ENCODE measurements around the gene CBARP. TPM values are rescaled to one million over a fixed set of nuclear protein-coding genes. Genes with fewer than 3 reads are reported as not detected.

CBARP gene
- total RNA-seq, 6 donors from 2014 or later: 0.30 to 1.8 (median 1.0) TPM; not detected in 2

- peak overlapping the region; percentile 91 to 100 (median 98) for H3K27ac ChIP-seq
- TF ChIP-seq POLR2A (IDR thresholded peaks at IDR 0.05) (peak in 3 of 4 donors; percentile 33 to 79 (median 48)), CTCF (IDR thresholded peaks at IDR 0.05) (peak in 1 of 6 experiments; percentile 10), POLR2AphosphoS5 (IDR thresholded peaks at IDR 0.05) (peak; percentile 31 to 62), EP300 (IDR thresholded peaks at IDR 0.05) (peak in 1 of 4 donors; percentile 2)
- peak; percentile 89 to 91 for ATAC-seq (ENCODE audit: low FRiP score in 2 of 2)
Observed at GRCh38 chr19:1260749-1261537, 23.1 kb upstream of the CBARP start.

GRCh38 chr19:1259876-1260748 lies 22.3 kb upstream of the CBARP start:
- WGBS, 2 donors: 7 to 16% methylated on average over 11 to 21 of the region's 33 CpGs
- peak in 1 of 2 donors; percentile 92 for DNase-seq
- peak in 1 of 2 donors; percentile 3 for ATAC-seq (ENCODE audit: low FRiP score in 2 of 2)
- H3K27me3 ChIP-seq: no peaks in the 10 kb centered on the region
- H3K27ac ChIP-seq: peak overlapping the region; percentile 91 to 100 (median 98)
- H3K4me1 ChIP-seq: peaks cover 76 to 94% (median 88%) of the 10 kb centered on the region in 4 donors
- no peaks in the 10 kb centered on the region for H3K9me3 ChIP-seq
- peak overlapping the region in 3 of 4 donors; percentile 55 to 63 (median 62) for H3K4me3 ChIP-seq
- TF ChIP-seq POLR2A (IDR thresholded peaks at IDR 0.05) (no peak), CTCF (IDR thresholded peaks at IDR 0.05) (peak in 1 of 6 experiments; percentile 8), EP300 (IDR thresholded peaks at IDR 0.05) (peak in 1 of 4 donors; percentile 31), POLR2AphosphoS5 (IDR thresholded peaks at IDR 0.05) (peak; percentile 69)
- H3K36me3 ChIP-seq: peaks cover 8 to 41% (median 35%) of the 10 kb centered on the region in 4 donors

More at GRCh38 chr19:1260749-1261537, 23.1 kb upstream of the CBARP start:
- H3K36me3 ChIP-seq: peaks cover 2 to 33% (median 27%) of the 10 kb centered on the region in 4 donors
- WGBS, 2 donors: 0 to 2% methylated on average over 20 to 30 of the region's 83 CpGs
- H3K4me1 ChIP-seq: peaks cover 76 to 94% (median 88%) of the 10 kb centered on the region in 4 donors
- DNase-seq: peak; percentile 97 to 100
- H3K9me3 ChIP-seq: no peaks in the 10 kb centered on the region
- H3K4me3 ChIP-seq: peak overlapping the region; percentile 55 to 75 (median 62)
- no peaks in the 10 kb centered on the region for H3K27me3 ChIP-seq

- WGBS, 2 donors: 14 to 18% methylated on average over 8 to 12 of the region's 17 CpGs
- TF ChIP-seq POLR2A (IDR thresholded peaks at IDR 0.05) (peak in 2 of 4 donors; percentile 34 to 78), EP300 (IDR thresholded peaks at IDR 0.05) (peak in 3 of 4 donors; percentile 37 to 94 (median 87)), CTCF (IDR thresholded peaks at IDR 0.05) (no peak), POLR2AphosphoS5 (IDR thresholded peaks at IDR 0.05) (peak; percentile 96 to 99)
- Histone ChIP-seq H3K27me3 (no peaks in the 10 kb centered on the region), H3K4me3 (peak overlapping the region in 3 of 4 donors; percentile 23 to 62 (median 36)), H3K36me3 (peaks cover 16 to 49% (median 43%) of the 10 kb centered on the region in 4 donors), H3K9me3 (no peaks in the 10 kb centered on the region), H3K4me1 (peaks cover 82 to 94% (median 88%) of the 10 kb centered on the region in 4 donors), H3K27ac (peak overlapping the region; percentile 91 to 100 (median 98))
- peak; percentile 41 to 42 for ATAC-seq (ENCODE audit: low FRiP score in 2 of 2)
- DNase-seq: peak; percentile 87 to 91
Observed at GRCh38 chr19:1259206-1259875, 21.5 kb upstream of the CBARP start.

- peak overlapping the region in 3 of 4 donors; percentile 23 to 62 (median 36) for H3K4me3 ChIP-seq
- H3K4me1 ChIP-seq: peaks cover 88 to 98% (median 94%) of the 10 kb centered on the region in 4 donors
- H3K36me3 ChIP-seq: peaks cover 22 to 55% (median 49%) of the 10 kb centered on the region in 4 donors
- no peaks in the 10 kb centered on the region for H3K9me3 ChIP-seq
- H3K27me3 ChIP-seq: no peaks in the 10 kb centered on the region
- ATAC-seq (ENCODE audit: low FRiP score in 2 of 2) (no peak), DNase-seq (peak in 1 of 2 donors; percentile 84)
- peak overlapping the region; percentile 91 to 100 (median 98) for H3K27ac ChIP-seq
- no peak for TF ChIP-seq POLR2AphosphoS5 (IDR thresholded peaks at IDR 0.05)
- no peak for TF ChIP-seq CTCF (IDR thresholded peaks at IDR 0.05)
- TF ChIP-seq POLR2A (IDR thresholded peaks at IDR 0.05): no peak
- no peak for TF ChIP-seq EP300 (IDR thresholded peaks at IDR 0.05)
- 22 to 27% methylated on average over 15 of the region's 15 CpGs for WGBS, 2 donors
Observed at GRCh38 chr19:1258707-1259205, 21.0 kb upstream of the CBARP start.

Measured in upper lobe of left lung (tissue), 6 donors.